ENCODE results near the gene DNAJC13.

DNA sequence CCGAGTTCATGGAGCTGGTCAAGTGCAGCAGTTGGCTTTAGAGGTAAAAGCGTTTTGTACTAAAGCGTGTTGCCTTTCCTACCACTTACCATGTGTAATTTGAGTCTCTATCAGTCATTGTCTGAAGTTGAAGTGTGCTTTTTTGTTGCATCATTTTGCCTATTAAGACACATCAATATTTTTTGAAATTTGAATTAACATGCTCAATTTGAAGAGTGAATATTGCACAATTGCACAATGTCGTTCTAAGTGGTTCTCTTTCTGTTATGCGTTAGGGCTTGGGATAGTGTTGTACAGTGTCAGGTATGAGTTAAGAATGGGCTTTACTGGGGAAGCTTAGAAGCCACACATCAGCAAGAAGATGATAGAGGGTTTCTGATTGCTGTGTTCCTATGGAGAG, 95.8 kb downstream of the DNAJC13 start:
- TF ChIP-seq, protein P1, sequence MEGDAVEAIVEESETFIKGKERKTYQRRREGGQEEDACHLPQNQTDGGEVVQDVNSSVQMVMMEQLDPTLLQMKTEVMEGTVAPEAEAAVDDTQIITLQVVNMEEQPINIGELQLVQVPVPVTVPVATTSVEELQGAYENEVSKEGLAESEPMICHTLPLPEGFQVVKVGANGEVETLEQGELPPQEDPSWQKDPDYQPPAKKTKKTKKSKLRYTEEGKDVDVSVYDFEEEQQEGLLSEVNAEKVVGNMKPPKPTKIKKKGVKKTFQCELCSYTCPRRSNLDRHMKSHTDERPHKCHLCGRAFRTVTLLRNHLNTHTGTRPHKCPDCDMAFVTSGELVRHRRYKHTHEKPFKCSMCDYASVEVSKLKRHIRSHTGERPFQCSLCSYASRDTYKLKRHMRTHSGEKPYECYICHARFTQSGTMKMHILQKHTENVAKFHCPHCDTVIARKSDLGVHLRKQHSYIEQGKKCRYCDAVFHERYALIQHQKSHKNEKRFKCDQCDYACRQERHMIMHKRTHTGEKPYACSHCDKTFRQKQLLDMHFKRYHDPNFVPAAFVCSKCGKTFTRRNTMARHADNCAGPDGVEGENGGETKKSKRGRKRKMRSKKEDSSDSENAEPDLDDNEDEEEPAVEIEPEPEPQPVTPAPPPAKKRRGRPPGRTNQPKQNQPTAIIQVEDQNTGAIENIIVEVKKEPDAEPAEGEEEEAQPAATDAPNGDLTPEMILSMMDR (IDR thresholded peaks at IDR 0.05), result no peak
- TF ChIP-seq POLR2A (IDR thresholded peaks at IDR 0.05) (no peak), POLR2AphosphoS5 (IDR thresholded peaks at IDR 0.05) (no peak)

Measured in gastroesophageal sphincter (tissue), 3 donors.